Measurements from ENCODE around the gene PCDHB7.
"Not testable (repeated sequence)": the region's sequence is repeated elsewhere in the genome, so short reads cannot be mapped to it uniquely, and the experiment has no call there.

PCDHB7 gene

GRCh38 chr5:141172381-141173204 lies at the start of gene PCDHB7:
PCDHB7 (plus strand) TSS chr5:141172644; CDS start chr5:141172836, 192 bp downstream.
- DNase-seq, result no peak

DNA sequence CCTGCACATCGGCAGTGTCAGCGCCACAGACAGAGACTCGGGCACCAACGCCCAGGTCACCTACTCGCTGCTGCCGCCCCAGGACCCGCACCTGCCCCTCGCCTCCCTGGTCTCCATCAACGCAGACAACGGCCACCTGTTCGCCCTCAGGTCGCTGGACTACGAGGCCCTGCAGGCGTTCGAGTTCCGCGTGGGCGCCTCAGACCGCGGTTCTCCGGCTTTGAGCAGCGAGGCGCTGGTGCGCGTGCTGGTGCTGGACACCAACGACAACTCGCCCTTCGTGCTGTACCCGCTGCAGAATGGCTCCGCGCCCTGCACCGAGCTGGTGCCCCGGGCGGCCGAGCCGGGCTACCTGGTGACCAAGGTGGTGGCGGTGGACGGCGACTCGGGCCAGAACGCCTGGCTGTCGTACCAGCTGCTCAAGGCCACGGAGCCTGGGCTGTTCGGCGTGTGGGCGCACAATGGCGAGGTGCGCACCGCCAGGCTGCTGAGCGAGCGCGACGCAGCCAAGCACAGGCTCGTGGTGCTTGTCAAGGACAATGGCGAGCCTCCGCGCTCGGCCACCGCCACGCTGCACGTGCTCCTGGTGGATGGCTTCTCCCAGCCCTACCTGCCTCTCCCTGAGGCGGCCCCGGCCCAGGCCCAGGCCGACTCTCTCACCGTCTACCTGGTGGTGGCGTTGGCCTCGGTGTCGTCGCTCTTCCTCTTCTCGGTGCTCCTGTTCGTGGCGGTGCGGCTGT lies 48.9 kb upstream of the PCDHB7 start:
- DNase-seq, result not testable (repeated sequence)

DNA sequence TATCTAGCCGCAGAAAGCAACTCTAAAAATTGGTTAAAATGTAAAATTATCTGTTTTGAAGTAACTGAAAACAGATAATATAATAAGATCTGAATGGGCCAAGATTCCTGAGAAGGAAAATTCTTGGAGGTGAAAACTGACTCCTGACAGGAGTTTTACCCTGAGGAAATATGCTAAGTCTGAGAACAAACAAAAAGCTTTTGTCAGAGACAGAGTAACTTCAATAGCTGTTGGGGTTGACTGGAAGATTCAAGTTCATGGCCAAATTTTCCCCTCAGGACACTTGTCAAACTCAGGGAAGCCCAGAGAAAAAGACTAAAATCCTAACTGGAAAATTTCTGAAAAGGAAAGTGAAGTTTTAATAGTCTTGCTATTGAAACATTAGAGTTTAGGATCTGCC lies 45.1 kb upstream of the PCDHB7 start:
- no peak for DNase-seq

GRCh38 chr5:141135030-141135717 lies 37.3 kb upstream of the PCDHB7 start, which contains the start of gene PCDHB5:
PCDHB5 (plus strand) TSS chr5:141135206; CDS start chr5:141135435, 229 bp downstream.
- no peak for DNase-seq

DNA sequence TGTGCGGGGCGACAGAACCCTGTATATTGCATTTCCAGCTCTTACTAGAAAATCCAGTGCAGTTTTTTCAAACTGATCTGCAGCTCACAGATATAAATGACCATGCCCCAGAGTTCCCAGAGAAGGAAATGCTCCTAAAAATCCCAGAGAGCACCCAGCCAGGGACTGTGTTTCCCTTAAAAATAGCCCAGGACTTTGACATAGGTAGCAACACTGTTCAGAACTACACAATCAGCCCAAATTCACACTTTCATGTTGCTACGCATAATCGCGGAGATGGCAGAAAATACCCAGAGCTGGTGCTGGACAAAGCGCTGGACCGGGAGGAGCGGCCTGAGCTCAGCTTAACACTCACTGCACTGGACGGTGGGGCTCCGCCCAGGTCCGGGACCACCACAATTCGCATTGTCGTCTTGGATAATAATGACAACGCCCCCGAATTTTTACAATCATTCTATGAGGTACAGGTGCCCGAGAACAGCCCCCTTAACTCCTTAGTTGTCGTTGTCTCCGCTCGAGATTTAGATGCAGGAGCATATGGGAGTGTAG lies 36.7 kb upstream of the PCDHB7 start:
- DNase-seq, result no peak

GRCh38 chr5:141137346-141137745 lies 35.1 kb upstream of the PCDHB7 start:
- DNase-seq, result not testable (repeated sequence)

DNA sequence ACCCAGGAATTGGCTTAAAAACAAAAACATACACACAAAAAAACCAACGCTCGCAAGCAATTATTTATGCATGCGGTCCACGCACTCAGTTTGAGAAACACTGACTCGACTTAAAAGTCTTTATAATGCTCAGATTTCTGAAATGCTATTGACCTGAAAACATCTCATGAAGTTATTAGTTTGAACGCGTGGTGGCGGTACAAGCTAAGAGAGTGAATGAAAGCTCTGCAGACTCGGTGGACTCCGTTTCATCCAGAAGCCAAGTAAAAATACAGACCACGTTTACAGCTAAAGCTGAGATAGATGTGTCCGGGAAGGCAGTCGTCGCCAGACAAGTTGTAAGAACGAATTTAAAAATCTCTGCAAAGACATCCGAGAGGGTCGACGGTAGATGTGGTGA lies 22.6 kb upstream of the PCDHB7 start, which contains the start of gene PCDHB6:
PCDHB6 (plus strand) TSS at position 246 of the 400 bp plus-strand sequence. CDS start 201 bp downstream, outside the sequence.
- no peak for DNase-seq

DNA sequence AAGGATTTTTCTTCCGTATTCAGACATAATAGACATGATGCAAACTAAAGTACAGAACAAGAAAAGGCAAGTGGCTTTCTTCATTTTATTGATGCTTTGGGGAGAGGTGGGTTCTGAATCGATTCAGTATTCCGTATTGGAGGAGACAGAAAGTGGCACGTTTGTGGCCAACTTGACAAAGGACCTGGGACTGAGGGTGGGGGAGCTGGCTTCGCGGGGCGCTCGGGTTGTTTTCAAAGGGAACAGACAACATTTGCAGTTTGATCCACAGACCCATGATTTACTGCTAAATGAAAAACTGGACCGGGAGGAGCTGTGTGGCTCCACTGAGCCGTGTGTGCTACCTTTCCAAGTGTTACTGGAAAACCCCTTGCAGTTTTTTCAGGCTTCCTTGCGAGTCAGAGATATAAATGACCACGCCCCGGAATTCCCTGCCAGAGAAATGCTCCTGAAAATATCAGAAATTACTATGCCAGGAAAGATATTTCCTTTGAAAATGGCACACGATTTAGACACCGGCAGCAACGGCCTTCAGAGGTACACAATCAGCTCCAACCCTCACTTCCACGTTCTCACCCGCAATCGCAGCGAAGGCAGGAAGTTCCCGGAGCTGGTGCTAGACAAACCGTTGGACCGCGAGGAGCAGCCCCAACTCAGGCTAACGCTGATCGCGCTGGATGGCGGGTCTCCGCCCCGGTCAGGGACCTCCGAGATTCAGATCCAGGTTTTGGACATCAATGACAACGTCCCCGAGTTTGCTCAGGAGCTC lies 22.0 kb upstream of the PCDHB7 start:
- no peak for DNase-seq

DNA sequence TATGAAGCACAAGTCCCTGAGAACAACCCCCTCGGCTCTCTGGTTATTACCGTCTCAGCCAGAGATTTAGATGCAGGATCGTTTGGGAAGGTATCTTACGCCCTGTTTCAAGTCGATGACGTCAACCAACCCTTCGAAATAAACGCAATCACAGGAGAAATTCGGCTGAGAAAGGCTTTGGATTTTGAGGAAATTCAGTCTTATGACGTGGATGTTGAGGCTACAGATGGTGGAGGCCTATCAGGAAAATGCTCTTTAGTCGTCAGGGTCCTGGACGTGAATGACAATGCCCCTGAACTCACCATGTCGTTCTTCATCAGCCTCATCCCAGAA lies 21.5 kb upstream of the PCDHB7 start:
- DNase-seq, result no peak

DNA sequence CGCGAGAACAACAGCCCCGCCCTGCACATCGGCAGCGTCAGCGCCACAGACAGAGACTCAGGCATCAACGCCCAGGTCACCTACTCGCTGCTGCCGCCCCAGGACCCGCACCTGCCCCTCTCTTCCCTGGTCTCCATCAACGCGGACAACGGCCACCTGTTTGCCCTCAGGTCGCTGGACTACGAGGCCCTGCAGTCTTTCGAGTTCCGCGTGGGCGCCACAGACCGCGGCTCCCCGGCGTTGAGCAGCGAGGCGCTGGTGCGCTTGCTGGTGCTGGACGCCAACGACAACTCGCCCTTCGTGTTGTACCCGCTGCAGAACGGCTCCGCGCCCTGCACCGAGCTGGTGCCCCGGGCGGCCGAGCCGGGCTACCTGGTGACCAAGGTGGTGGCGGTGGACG lies 20.8 kb upstream of the PCDHB7 start:
- DNase-seq, result not testable (repeated sequence)

GRCh38 chr5:141152096-141152495 lies 20.3 kb upstream of the PCDHB7 start:
- DNase-seq, result not testable (repeated sequence)

- no peak for DNase-seq
Measured at GRCh38 chr5:141155540-141156374, 16.7 kb upstream of the PCDHB7 start.

GRCh38 chr5:141157356-141157755 lies 15.1 kb upstream of the PCDHB7 start:
- DNase-seq, result not testable (repeated sequence)

- not testable (repeated sequence) for DNase-seq
Measured at GRCh38 chr5:141157901-141158300, 14.5 kb upstream of the PCDHB7 start.

DNA sequence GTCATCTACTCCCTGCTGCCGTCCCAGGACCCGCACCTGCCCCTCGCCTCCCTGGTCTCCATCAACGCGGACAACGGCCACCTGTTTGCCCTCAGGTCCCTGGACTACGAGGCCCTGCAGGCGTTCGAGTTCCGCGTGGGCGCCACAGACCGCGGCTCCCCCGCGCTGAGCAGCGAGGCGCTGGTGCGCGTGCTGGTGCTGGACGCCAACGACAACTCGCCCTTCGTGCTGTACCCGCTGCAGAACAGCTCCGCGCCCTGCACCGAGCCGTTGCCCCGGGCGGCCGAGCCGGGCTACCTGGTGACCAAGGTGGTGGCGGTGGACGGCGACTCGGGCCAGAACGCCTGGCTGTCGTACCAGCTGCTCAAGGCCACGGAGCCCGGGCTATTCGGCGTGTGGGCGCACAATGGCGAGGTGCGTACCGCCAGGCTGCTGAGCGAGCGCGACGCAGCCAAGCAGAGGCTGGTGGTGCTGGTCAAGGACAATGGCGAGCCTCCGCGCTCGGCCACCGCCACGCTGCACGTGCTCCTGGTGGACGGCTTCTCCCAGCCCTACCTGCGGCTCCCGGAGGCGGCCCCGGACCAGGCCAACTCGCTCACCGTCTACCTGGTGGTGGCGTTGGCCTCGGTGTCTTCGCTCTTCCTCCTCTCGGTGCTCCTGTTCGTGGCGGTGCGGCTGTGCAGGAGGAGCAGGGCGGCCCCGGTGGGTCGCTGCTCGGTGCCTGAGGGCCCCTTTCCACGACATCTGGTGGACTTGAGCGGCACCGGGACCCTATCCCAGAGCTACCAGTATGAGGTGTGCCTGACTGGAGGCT lies 2.1 kb downstream of the PCDHB7 start:
- DNase-seq, result not testable (repeated sequence)

- no peak for DNase-seq
Measured at GRCh38 chr5:141175933-141176332, 3.5 kb downstream of the PCDHB7 start.

GRCh38 chr5:141177577-141178191 lies 5.2 kb downstream of the PCDHB7 start, which contains the start of gene PCDHB8:
PCDHB8 (plus strand) TSS chr5:141177790; CDS start chr5:141178035, 245 bp downstream.
- not testable (repeated sequence) for DNase-seq

- not testable (repeated sequence) for DNase-seq
Measured at GRCh38 chr5:141179371-141179770, 6.9 kb downstream of the PCDHB7 start.

- not testable (repeated sequence) for DNase-seq
Measured at GRCh38 chr5:141179876-141180275, 7.4 kb downstream of the PCDHB7 start.

- DNase-seq, result no peak
Measured at GRCh38 chr5:141180313-141180712, 7.9 kb downstream of the PCDHB7 start.
